GM12891 (cell line): Measurements from ENCODE around the gene RFNG.

Experiments used
- PAX5 ChIP-seq: IDR thresholded peaks from 2 replicates; pipeline ENCODE4 v1.6.1; 2011; ENCODE audit warnings: low read length, moderate library complexity, mild to moderate bottlenecking; ENCODE audit not compliant: insufficient read depth, severe bottlenecking
- POLR2A ChIP-seq: IDR thresholded peaks from 2 replicates; pipeline ENCODE4 v1.6.1; 2011; ENCODE audit warnings: low read depth, low read length, control low read depth
- POLR2AphosphoS5 ChIP-seq: IDR thresholded peaks from 2 replicates; pipeline ENCODE4 v1.6.1; 2011; ENCODE audit warnings: low read depth, low read length, control low read depth
- POU2F2 ChIP-seq: IDR thresholded peaks from 2 replicates; pipeline ENCODE4 v1.6.1; 2011; ENCODE audit warnings: low read depth, mild to moderate bottlenecking, control low read depth, low read length, moderate library complexity
- SPI1 ChIP-seq: IDR thresholded peaks from 2 replicates; pipeline ENCODE4 v1.6.1; 2011; ENCODE audit warnings: low read depth, low read length, control low read depth
- TAF1 ChIP-seq: IDR thresholded peaks from 2 replicates; pipeline ENCODE4 v1.6.1; 2011; ENCODE audit warnings: low read depth, low read length, control low read depth

DNA sequence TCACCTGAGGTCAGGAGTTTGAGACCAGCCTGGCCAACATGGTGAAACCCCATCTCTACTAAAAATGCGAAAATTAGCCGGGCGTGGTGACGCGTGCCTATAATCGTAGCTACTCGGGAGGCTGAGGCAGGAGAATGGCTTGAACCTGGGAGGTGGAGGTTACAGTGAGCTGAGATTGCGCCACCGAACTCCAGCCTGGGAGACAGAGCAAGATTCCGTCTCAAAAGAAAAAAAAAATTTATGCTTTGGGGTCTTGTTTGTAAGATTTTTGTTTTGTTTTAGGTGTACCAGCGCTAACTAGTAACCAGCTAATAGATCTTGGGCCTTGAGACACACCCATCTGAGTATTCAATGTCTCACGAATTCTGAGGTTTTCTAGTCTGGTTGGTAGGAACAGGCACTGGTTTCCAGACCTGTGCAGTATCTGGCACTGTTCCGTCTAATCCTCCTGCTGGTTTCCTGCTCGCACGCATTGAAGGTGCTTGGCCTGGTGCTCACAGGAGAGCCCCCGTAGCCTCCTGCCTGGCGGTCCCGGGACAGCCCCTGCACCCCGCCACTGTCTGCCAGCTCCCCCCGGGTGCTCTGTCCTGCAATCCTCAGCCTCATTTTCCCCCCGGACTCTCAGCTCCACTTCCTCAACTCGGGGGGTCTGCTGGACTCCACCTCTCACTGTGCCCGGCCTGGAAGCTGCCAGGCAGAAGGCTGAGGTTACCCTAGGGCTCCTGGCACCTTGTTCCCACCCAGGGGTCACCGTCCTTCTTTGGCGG is 24.6 kb upstream of the RFNG start:
- TF ChIP-seq POLR2A: no peak
- TF ChIP-seq POLR2AphosphoS5: 0 out of 2 replicates have a peak, but pooled peaks have one; percentile 20
- TF ChIP-seq PAX5: no peak
- no peak for TF ChIP-seq TAF1
- no peak for TF ChIP-seq SPI1
- TF ChIP-seq POU2F2: no peak
